HT1080 (cell line): ENCODE results near the gene VAMP1. TPM values are rescaled to one million over a fixed set of nuclear protein-coding genes. Genes with fewer than 3 reads are reported as not detected.
"Not testable (repeated sequence)": the region's sequence is repeated elsewhere in the genome, so short reads cannot be mapped to it uniquely, and the experiment has no call there.

ENCODE experiments used
- DNase-seq: peaks from one replicate; pipeline ENCODE4 v3.0.0-alpha.2; 2015; ENCODE audit warnings: low read depth
- total RNA-seq: library from RNA; depleted of rRNA; stranded (reverse); fragments of >200 nt; shearing (Covaris generic); gene quantifications from 2 replicates; pipeline ENCODE4 v1.2.3, GENCODE V29; 2014

VAMP1 gene
- total RNA-seq, 1 experiment from 2014 or later = 5.5 TPM

GRCh38 chr12:6451348-6452244 lies 18.9 kb downstream of the VAMP1 start, which contains the start of gene TAPBPL:
Gene TAPBPL (plus strand): TSS chr12:6452042. CDS start chr12:6452249, 207 bp downstream.
- peak; percentile 91 for DNase-seq

DNA sequence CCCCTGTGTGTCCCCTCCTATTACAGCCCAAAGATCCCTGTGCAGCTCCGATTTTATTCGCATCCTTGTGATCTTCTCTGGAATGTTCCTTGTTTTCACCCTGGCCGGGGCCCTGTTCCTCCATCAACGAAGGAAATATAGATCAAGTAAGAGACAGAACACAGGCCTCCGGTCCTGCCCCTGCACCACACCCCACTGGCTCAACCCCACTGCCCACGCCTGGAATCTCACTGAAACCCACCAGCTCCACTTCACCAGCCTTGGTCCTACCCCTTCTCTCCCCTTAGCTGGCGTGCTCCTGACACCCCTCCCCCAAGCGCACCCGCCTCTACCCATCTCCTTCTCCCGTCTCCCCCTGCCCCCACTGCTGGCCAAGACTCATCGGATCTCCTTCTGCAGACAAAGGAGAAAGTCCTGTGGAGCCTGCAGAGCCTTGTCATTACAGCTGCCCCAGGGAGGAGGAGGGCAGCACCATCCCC lies 19.6 kb downstream of the VAMP1 start:
- DNase-seq = no peak

- DNase-seq = no peak
Observed at GRCh38 chr12:6450091-6450868, 20.2 kb downstream of the VAMP1 start.

GRCh38 chr12:6444704-6445688 lies 25.5 kb downstream of the VAMP1 start, which contains the start of gene CD27:
Gene CD27 (plus strand): TSS chr12:6444955. CDS start chr12:6445096, 141 bp downstream.
- DNase-seq = no peak

DNA sequence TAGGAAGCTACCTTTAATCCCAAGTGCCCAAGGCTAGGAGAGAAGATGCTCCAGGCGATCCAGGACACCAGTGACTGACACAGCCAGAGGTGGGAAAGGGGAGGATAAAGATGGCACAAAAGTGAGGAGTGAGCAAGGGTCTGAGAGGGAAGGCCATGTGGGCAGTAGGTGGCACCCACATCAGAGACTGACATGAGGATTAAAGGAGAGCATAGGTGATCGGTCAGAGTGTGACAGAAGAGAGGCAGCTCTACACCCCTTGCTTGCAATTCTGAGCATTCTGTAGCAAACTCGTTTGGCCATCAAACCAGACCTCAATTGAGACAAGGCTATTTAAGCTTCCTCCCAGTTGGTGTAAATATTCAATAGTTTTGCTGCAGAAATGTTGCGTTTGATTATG lies 26.4 kb downstream of the VAMP1 start:
- DNase-seq = no peak

DNA sequence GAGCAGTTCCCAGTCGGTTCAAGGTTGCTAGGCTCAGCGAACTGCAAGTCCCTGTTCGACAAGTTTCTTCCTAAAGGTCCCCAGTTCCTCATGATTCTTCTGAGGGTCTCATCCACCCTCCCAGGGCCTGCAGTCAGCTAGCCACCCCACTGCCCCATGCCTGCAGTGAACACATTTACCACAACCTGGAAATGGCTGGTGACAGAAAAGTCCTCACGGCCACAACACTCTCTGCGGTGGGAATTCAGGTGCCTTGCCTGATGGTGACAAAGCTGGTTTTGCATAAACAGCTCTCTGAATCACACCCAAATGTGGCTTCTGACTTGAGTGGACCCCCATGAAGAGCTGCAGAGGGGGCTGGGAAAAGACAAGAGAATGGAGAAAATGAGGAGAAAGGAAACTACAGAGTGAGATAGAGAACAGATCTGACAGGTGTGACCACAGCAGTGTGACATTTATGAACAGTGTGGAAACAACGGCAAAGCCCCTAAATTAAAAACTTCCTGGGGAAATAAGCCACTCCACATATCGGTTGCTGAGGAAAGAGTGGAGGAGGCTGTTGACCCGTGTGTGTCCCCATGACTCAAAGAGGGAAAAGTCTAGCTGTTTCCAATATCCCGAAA lies 27.0 kb downstream of the VAMP1 start:
- no peak for DNase-seq

- DNase-seq = no peak
Observed at GRCh38 chr12:6442836-6443235, 27.6 kb downstream of the VAMP1 start.

- DNase-seq = no peak
Observed at GRCh38 chr12:6440391-6440790, 30.1 kb downstream of the VAMP1 start.

- DNase-seq = no peak
Observed at GRCh38 chr12:6438345-6438744, 32.1 kb downstream of the VAMP1 start.

DNA sequence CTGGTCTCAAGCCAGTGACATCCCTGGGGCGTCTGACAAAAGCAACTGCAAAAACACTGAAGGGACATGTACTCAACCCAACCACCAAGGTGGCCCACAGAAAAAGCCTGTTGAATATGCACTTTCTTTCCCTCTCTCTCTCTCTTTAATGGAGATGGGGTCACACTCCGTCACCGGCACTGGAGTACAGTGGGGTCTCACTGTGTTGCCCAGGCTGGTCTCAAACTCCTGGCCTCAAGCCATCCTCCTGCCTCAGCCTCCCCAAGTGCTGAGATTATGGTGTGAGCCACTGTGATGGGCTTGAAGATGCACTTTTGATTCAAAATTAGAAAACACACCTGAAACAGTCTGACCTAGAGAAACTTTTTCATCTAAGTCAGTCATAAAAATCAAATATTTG lies 32.9 kb downstream of the VAMP1 start:
- no peak for DNase-seq

GRCh38 chr12:6435961-6436715 lies 34.3 kb downstream of the VAMP1 start:
- DNase-seq = no peak

GRCh38 chr12:6434205-6435140 lies 36.0 kb downstream of the VAMP1 start:
- DNase-seq = no peak

DNA sequence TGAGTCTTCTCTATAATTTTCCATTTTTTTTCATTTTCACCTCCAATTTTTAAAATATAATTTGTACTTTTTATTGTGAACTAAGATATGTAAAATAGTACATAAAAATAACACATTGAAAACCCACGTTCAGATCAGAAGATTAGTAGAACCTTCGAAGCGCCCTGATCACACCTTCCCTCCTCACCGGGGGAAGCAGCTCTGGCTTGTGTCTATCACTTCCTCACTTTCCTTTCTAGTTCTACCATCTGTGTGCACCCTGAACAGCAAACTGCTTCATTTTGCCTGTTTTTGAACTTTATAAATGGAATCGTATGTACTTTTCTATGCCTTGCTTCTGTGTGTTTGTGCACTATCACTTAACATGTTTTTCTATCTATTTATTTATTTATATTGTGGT lies 37.5 kb downstream of the VAMP1 start:
- DNase-seq = no peak

GRCh38 chr12:6430124-6430989 lies 40.1 kb downstream of the VAMP1 start:
- DNase-seq = peak; percentile 96

GRCh38 chr12:6428326-6428725 lies 42.2 kb downstream of the VAMP1 start:
- DNase-seq = no peak

GRCh38 chr12:6427796-6428195 lies 42.7 kb downstream of the VAMP1 start:
- not testable (repeated sequence) for DNase-seq

DNA sequence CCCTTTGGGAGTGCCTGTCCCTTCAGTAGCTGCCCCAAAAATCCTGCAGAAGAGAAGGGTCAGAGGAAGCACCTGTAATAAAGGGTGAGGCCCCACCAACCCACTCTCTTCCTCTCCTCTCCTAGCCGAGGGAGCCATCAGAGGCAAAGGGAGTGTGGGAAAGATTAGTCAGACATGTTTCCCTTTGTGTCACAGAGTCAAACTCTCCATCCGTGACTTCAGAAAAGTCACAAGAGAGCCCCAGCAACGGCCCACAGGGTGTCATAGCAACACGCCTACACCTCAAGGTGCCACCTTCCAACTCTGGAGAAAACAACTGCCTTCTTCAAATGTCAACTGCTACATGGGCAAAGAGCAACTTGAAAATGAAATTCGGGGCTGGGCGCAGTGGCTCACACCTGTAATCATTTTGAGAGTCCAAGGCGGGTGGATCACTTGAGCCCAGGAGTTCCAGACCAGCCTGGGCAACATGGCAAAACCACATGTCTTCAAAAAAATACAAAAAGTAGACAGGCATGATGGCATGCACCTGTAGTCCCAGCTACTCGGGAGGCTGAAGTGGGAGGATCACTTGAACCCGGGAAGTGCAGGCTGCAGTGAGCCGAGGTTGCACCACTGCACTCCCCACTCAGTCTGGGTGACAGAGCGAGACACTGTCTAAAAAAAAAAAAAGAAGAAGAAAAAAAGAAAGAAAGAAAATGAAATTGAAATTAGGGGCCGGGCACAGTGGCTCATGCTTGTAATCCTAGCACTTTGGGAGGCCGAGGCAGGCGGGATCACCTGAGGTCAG lies 43.4 kb downstream of the VAMP1 start:
- no peak for DNase-seq
